GM18499 (cell line): ENCODE measurements around the gene CABYR.
A peak's percentile ranks its signal among the peaks of the same experiment; 100 is the strongest.

Source experiments
- ATAC-seq: cut with Tn5 transposase; IDR thresholded peaks from one replicate; pipeline ENCODE4 v1.9.1; 2021; ENCODE audit warnings: moderate number of reproducible peaks; ENCODE audit not compliant: insufficient read depth, unreplicated experiment

The CABYR gene, protein sequence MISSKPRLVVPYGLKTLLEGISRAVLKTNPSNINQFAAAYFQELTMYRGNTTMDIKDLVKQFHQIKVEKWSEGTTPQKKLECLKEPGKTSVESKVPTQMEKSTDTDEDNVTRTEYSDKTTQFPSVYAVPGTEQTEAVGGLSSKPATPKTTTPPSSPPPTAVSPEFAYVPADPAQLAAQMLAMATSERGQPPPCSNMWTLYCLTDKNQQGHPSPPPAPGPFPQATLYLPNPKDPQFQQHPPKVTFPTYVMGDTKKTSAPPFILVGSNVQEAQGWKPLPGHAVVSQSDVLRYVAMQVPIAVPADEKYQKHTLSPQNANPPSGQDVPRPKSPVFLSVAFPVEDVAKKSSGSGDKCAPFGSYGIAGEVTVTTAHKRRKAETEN

DNA sequence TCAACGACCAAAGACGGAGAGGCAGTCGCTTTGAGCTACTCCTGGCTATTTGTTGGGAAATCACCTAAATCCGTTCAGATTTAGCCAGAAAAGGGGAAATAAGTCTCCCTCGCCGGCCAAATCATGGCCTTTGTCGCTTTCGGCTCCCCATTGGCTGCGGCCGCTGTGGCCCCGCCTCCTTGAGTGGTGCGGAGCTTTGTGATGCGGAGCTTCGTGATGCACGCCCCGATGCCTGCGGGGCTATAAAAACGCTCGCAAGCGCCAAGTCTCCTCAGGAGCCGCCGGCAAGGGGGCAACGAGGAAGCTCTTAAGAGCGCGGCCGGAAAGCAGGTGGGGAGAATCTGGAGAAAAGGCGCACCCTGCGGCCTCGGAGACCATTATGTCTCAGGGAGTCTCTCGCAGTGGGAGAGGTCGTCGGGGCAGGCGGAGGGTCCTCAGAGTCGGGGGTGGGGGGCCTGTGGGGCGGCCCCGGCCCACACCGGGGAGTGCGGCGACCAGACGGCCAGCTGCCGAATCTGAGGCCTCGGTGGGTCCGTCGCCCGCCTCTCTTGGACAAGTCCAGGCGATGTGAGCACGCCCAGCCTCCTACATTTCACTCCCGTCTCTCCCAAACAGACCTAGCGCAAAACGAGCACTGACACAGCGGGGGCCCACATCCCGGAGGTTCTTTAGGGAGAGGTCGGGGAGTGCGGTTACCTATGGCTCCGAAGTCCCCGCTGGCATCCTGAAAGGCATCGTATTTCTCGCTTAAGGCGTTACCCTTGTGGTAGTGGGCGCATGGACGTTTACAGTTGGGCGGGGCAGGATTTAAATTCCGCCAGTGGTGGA is at the start of gene CABYR:
Gene CABYR (plus strand): TSS at position 274 of the 828 bp plus-strand sequence. CDS start 4,053 bp downstream, outside the sequence.
- ATAC-seq: peak; percentile 87

DNA sequence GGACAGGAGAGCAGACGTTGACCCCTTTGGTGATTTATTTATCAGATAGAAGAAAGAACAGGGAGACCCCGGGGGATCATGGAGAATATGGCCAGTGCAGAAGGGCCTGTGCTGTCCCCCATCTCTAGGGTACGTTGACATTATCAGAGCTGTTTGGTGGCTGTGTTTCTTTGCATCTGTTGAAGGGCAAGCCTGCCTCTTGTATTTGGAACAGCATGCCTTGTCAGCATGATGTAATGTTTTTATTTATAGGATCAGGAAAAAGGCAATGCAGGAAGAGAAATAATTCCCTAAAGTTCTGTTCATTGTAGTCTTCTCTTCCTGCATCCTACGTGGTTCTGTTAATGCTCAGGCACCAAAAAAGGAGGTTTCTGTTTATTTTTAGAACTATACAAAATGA is 49.8 kb upstream of the CABYR start:
- ATAC-seq: no peak

DNA sequence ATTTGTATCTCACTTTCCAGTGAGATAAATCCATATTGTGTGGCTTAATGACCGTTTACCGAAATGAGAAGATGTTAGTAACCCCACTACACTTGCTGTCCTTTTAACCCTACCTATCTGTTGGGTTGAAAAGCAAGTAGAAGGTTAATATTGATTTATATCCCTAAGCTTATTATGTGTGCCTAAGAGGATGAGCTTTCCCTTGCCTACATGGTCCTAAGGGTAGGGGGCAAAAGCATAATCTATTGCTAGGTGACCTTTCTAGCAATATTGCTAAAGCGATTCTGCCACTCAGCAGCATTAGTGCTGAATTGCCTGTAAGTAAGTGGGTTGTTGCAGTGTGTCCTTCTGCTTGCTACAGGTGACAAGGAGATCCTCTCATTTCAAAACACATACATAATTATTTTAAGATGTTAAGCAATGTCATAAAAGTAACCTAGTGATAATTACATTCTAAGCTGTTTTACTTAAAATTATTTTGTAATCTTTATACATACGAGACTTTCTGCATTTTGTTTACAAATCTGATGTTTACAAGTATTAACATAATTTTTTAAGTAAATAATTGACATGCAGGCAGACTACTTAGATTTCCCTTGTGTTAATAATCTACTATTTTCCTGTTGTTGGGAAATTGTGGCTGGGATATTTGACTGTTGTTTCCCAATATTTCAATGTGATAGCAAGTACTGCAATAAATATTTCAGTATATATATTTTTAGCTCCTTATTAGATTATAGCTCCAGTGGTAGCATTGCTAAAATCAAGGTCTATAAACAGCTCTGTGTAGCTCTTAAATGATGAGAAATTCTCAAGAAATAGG is 49.1 kb upstream of the CABYR start:
- no peak for ATAC-seq

DNA sequence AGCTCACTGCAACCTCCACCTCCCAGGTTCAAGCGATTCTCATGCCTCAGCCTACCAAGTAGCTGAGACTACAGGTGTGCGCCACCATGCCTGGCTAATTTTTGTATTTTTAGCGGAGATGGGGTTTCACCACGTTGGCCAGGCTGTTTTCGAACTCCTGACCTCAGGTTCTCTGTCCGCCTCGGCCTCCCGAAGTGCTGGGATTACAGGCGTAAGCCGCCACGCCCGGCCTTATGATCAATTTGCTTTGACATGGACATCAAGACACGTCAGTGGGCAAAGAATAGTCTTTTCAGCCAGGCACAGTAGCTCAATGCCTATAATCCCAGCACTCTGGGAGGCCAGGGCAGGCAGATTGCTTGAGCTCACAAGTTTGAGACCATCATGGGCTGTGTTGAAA is 48.0 kb upstream of the CABYR start:
- ATAC-seq: no peak

DNA sequence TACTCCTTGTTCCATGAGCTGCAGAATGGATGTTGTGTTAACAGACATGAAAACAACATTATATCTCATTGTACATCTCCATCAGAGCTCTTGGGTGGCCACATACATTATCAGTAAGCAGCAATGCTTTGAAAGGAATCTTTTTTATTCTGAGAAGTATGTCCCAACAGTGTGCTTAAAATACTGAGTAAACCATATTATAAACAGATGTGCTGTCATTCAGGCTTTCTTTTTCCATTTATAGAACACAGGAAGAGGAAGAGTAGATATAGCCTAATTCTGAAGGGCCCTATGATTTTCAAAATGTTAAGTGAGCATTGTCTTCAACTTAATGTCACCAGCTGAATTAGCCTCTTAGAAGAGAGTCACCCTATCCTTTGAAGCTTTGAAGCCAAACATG is 44.3 kb upstream of the CABYR start:
- no peak for ATAC-seq

DNA sequence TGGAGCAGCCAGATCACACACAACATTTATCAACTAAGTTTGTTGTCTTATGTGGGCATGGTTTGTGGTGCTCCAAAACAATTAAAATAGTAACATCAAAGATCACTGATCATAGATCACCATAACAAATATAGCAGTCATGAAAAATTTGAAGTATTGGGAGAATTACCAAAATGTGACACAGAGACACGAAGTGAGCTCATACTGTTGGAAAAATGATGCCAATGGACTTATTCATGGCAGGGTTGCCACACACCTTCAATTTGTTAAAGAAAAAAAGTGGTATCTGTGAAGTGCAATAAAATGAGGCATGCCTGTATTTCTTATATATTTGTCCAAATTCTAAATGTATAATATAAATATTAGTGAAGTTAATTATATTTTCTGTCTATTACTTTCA is 42.9 kb upstream of the CABYR start:
- ATAC-seq: no peak

DNA sequence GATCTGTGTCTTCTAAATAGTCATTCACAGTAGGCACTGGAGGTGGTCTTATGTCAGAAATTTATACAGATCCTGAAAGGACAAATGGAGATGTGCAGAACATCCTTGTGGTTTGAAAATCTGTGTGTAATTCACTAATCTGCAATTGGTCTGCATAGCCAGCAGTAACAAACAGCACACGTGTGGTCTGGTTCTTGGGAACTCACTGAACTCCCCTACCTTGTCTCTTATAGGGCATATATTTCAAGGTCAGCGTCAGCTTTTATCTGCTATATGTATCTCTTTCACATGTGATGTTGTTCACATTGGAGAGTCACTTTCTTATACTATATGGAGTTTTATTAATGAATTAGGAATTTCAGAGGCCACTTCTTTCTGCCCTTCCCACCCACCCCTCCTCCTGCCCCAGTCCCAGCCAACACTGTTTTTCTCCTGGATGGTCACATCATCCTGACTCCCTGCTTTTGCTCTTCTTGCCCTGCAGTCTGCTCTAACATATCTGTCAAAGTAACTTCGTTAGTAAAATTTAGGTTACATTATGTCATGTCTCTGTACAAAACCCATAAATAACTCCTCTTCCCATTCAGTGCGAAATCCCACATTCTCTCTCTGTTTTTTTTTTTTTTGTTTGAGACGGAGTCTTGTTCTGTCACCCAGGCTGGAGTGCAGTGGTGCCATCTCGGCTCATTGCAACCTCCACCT is 35.4 kb upstream of the CABYR start:
- no peak for ATAC-seq

DNA sequence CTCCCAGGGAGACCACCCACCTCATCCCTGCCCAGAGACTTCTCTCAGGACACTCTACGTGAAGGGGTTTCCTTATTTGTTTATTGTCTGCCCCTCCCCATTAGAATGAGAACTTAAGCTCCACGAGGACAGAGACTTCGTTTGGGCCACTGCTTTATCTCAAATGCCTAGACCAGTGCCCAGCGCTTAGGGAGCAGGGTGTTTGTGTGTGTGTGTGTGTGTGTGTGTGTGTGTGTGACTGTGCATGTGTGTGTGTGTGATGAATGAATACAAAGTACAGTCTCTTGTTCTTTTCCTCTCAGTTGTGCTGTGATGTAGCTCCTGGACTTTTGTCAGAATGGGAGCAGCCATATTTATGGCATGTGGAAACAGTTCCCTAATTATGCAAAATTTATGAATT is 34.4 kb upstream of the CABYR start:
- no peak for ATAC-seq

DNA sequence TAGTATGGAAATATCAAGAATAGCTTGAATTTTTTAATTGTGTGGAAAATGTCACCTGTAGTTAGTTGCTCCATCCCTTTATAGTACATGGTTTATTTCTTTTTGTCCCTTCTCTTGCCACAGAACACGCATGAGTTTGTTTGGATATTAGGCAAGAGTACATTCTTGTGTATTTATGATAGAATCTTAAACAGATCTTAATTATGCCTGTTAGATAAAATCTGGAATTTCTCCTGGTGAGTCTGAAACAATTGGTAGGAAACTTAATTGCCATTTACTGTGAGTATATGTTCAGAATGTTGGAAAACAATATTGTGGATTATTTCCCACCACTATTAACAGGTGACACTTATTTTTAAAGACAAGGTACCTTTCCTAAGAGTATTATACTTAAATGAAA is 30.2 kb upstream of the CABYR start:
- no peak for ATAC-seq

DNA sequence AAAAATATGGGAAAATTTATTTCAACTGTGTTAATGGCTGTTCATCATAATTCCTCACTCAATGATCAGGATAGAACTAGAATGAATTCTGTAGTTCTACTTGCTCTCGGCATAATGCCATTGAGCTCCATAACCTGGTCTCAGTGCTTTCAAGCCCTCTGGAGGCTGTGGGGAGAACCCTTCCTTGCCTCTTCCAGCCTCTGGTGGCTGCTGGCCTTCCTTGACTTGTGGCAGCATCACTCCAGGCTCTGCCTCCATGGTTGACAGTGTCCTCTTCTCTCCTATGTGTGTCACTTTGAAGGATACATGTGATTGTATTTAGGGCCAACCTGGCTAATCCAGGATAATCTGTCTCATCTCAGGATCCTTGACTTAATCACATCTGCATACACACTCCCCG is 26.9 kb upstream of the CABYR start:
- ATAC-seq: no peak

DNA sequence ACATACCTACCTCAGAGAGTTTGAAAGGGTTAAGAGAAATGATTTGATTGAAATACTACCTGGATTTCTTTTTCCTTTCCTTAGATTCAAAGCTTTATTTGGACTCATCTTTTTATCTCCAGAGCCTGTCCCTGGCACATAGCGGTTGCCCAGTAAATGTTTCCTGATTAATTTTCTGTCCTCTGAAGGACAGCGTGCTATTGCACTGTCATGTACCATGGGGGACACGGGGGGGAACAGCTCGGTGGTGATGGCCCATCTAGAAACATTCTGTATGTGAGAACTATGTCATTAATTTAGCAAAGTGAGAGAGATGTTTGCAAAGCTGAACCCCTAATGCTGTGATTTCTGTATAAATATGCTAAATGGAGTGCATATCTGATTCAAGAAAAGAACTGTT is 26.4 kb upstream of the CABYR start:
- ATAC-seq: no peak

DNA sequence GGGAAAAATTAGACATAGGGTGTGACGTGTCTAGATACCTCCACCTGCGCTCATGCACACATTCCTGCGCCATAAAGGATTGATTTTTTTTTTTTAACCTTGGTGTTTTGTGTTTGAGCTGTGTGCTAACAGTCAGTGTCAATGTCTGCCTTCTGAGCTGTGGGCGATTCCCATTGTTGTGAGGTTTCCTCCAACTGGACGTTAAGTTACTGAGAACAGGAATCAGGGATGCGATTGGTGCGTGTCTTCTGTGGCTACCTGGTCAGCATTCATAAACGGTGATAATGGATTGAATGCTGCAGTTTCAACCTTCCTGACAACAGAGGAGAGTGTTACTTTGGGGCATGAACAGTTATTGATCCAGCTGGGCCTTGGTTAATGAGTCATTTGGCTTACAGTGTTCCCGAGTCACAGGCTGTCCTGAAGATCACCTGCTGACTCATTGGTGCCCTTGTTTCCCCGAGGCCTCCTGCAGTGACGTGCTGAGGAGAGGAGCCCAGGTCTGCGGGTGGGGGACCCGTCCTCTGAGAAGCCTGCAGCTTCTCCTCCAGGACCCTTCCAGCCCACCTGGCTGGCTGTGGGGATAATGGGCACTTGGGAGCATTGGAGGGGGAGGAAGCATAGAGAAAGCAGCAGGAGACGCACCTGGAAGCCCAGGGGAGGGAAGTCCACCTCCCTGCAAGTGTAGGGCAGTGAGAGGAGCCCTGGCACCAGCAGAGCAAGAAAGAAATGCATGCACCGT is 25.8 kb upstream of the CABYR start:
- no peak for ATAC-seq

DNA sequence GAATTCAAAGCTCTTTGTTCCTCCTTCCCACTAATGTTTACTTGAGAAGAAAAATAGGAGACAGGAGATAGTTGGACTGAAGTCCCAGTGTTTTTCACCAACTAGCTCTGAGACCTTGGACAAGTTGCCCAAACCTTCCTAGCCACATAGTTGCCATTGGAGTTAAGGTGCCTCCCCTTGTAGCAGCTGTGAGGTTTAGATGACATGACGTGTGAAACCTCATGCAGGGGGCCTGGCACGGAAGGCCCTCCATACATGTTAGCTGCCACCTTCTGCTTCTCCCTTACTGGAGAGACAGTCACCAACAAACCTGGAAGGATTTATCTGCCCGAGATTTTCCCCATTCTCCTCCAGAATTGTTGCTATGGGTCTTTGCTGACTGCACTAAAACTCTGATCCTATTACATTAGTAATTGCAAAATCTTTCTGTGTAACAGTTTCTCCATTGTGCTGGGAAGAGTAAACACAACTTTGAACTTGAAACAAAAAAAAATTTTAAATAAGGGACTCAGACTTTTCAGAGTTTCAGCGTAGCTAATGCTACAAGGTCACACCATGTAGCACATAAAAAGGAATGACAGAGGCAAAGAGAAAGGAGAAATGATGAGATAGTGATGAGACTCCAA is 23.8 kb upstream of the CABYR start:
- no peak for ATAC-seq

DNA sequence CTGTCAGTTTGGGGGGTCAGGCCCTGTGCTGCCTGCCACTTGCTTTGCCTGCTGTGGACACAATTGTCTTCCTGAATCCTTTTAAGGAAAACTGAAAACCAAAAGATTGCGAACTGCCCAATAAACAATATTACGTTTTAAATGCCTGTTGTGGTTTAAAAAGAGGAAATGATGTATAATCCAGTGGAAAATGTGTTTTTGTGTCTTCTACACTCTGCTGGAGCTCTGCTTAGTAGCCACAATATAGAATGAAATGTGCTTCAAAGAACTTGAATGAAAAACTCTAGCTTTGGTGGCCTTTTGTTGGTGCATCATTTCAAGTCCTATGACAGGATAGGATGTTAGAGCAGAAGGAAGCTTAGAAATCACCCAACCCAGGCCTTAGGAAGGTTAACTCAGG is 23.2 kb upstream of the CABYR start:
- ATAC-seq: no peak

DNA sequence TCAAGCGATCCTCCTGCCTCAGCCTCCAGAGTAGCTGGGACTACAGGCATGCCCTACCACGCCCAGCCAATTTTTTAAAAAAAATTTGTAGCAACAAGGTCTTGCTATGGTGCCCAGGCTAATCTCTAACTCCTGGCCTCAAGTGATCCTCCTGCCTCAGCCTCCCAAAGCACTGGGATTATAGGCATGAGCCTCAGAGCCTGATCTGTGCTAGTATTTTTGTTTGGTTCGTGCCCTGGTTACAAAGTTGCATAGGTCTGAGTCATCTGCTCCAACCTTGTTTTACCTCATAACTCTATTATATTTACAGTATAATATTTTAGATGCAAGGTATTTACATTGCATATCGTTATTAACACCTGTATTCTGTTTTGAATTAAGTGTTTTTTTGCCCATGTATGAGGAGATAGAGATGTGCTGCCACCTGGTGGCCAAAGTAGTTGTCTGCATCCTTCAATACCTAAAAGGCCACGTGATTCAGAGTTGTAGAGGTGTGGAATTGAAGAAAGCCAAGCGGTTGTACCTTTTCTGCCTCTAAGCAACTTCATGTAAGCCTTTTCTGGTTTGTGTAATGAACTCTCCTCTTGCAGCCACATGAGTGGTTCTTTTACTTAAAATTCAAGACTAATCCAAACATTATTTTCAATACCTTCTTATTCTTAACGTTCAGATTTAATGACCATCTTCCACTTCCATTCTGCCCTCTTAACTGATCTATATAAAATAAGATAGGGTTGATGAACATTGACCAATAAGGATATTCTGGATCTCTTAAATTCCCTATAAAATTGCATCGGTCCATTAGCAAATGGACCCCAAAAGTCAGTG is 19.9 kb upstream of the CABYR start:
- ATAC-seq: no peak

DNA sequence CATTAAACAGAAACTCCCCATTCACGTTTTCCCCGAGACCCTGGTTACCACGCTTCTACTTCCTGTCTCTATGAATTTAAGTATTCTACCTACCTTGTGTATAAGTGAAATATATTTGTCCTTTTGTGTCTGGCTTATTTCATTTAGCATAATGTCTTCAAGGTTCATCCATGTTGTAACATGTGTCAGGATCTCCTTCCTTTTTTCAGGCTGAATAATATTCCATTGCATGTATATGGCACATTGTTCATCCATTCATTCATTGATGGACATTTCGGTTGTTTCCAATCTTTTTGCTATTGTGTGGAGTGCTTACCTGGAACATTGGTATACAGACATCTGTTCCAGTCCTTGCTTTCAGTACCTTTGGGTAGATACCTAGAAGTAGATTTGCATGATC is 18.2 kb upstream of the CABYR start:
- no peak for ATAC-seq

DNA sequence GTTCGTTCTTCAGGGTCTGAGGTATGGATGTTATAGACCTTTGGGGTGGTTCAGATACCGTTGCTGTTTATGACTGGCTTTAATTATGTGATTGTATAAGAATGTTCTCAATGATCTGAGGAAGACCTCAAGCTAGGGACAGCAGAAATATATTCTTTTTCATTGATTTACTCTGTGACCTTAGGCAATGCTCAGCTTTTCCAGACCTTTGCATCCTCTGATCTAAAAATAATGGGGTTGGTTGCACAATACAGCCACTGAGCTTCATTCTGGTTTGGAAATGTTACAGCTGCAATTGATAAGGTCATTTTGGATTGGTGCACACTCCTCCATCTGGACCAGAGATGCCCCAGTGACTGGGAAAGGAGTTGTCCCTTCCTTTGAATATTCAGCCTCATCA is 17.2 kb upstream of the CABYR start:
- no peak for ATAC-seq
